HEK293T (cell line): Measurements from ENCODE around the gene TMEM19.

Experiments used
- ELF4 ChIP-seq: fragments of 450-650 bp; IDR thresholded peaks from 2 replicates; pipeline ENCODE4 v1.6.1; 2017; ENCODE audit warnings: antibody characterized with exemption
- FOXM1 ChIP-seq: fragments of 450-650 bp; IDR thresholded peaks from 2 replicates; pipeline ENCODE4 v1.6.1; 2017; ENCODE audit warnings: mild to moderate bottlenecking, borderline replicate concordance
- L3MBTL2 ChIP-seq: fragments of 450-650 bp; conservative IDR thresholded peaks from 2 replicates; pipeline ENCODE4 v1.6.1; 2016; ENCODE audit warnings: mild to moderate bottlenecking
- NFRKB ChIP-seq: fragments of 450-650 bp; IDR thresholded peaks from 2 replicates; pipeline ENCODE4 v1.6.1; 2016; ENCODE audit warnings: mild to moderate bottlenecking, moderate library complexity
- SP1 ChIP-seq: fragments of 450-650 bp; IDR thresholded peaks from 2 replicates; pipeline ENCODE4 v1.6.1; 2017
- SUZ12 ChIP-seq: fragments of 450-650 bp; IDR thresholded peaks from 2 replicates; pipeline ENCODE4 v1.6.1; 2016; ENCODE audit warnings: mild to moderate bottlenecking
- ZNF384 ChIP-seq: fragments of 450-650 bp; IDR thresholded peaks from 2 replicates; pipeline ENCODE4 v1.6.1; 2016

GRCh38 chr12:71636704-71637115 is 49.2 kb upstream of the TMEM19 start:
- TF ChIP-seq SP1 (no peak), SUZ12 (no peak), ZNF384 (no peak), L3MBTL2 (no peak), FOXM1 (no peak), ELF4 (no peak), NFRKB (no peak)
